Neural progenitor cell (in vitro differentiated cells): Measurements from ENCODE around the gene KRT80.

Source experiments
- CTCF ChIP-seq: fragments of 200-600 bp; sonication (generic); IDR thresholded peaks from 2 replicates; pipeline ENCODE4 v1.5.1; 2017; ENCODE audit warnings: antibody characterized with exemption, mild to moderate bottlenecking
- EZH2 ChIP-seq: fragments of 200-600 bp; sonication (generic); IDR thresholded peaks from 2 replicates; pipeline ENCODE4 v1.6.1; 2017; ENCODE audit warnings: antibody characterized with exemption, mild to moderate bottlenecking, moderate library complexity
- EZH2phosphoT487 ChIP-seq: fragments of 200-600 bp; sonication (generic); IDR thresholded peaks from 2 replicates; pipeline ENCODE4 v1.6.1; 2017; ENCODE audit warnings: antibody characterized with exemption

- TF ChIP-seq CTCF (no peak), EZH2 (no peak), EZH2phosphoT487 (no peak)
Measured at GRCh38 chr12:52147964-52148463, 43.8 kb downstream of the KRT80 start.
